Measurements from ENCODE around the gene TUBB2B.
A peak's percentile ranks its signal among the peaks of the same experiment; 100 is the strongest.
"Not testable (repeated sequence)": the region's sequence is repeated elsewhere in the genome, so short reads cannot be mapped to it uniquely, and the experiment has no call there.

The TUBB2B gene

DNA sequence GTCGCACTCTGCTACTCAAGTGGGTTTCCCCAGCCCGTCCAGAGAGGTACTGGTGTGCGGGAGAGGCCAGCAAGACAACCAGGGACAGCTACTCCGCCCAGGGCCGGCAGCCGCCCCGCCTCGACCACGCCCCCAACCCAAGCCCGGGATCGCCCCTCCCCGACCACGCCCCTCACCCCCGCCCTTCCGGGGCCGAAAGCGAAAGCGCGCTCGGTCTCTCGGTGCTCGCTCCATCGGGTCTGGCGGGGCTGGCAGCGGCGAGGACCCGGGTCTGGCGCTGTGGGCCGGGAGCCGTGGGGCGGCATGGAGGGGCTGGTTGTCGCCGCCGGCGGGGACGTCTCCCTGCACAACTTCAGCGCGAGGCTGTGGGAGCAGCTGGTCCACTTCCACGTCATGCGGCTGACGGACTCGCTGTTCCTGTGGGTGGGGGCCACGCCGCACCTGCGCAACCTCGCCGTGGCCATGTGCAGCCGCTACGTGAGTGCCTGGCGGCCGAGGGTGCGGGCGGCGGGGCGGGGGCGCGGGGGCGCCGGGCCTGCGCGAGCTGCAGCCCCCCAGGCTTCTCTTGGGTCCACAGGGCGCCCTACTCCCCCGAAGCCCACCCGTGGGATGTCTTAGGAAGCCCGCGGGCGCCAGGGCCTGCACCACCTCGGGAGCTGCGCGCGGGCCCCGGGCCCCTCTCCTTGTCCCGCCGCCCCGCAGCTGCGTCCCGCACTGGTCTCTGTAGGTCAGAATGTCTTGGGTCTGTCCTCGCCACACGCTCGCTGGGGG is 31.5 kb upstream of the TUBB2B start, which contains the start of gene PSMG4:
Gene PSMG4 (plus strand): TSS at position 228 of the 771 bp plus-strand sequence. CDS start 76 bp downstream, at position 304.
- peak; percentile 89 to 94 for DNase-seq (ENCODE audit: low read depth in 2 of 2)

DNA sequence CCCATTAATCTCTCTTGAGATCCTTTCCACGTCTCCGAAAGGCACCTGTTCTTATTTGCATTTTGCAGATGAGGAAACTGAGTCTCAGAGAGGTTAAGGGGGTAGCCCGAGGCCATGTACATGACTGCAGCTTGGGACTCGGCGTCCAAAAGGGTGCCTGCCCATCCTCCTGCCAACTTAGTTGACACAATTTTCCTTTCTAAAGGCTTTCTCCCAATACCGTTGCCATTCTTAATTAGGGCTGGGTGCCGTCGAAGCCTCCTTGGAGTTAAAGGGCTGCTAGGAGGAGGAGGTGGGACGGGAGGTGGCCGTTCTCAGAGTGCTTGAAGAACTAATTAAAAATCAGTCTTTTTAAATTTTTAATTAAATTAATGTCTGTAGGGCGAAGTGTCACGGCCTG is 30.7 kb upstream of the TUBB2B start:
- DNase-seq (ENCODE audit: low read depth in 2 of 2), result no peak

DNA sequence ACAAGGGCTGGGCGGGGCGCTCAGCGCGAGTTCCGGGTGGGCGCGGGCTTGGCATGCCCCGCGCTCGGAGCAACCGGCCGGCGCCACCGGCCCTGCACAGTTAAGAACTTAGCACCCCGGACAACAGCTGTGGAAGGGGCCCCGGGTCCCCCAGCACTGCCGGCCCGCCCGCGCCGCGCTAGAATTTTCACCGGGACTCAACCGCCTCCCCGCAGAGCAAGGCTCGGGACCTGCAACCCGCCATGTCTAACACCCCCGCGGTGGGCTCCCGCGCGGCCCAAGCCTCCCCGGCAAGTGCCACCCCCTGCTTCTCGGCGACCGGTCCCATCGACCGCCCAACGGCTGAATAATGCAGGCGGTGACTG is 26.1 kb upstream of the TUBB2B start:
- DNase-seq (ENCODE audit: low read depth in 2 of 2), result no peak

DNA sequence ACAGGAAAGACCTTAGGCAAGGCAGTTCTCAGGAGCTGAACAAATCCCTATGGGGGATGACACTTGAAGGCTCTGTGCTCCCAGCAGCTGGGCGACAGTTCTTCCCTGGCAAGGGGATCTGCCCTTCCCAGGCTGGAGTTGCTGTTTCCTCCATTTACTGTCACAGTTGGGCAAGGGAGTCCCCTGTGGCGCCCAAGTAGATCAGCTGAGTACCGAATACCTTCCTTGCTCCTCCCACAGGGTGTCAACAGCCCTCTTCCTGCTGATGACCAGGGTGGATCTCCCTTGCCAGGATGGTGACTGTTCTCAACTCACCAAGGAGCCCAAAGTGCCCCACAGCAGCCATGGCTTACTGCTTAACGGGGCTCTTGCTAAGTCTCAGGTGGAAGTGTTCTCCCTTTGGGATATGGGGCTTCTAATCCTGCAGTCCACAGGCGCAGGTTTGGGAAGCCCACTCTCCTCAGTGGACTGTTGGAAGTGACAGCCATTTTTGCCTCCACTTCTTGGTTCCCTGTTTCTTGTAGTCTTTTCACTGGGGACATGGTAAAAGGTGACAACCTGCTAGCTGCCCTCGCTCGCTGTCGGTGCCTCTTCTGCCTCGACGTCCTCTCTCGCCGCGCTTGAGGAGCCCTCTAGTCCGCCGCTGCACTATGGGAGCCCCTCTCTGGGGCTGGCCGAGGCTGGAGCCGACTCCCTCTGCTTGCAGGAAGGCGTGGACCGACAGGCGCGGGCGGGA is 25.6 kb upstream of the TUBB2B start:
- DNase-seq (ENCODE audit: low read depth in 2 of 2), result no peak

DNA sequence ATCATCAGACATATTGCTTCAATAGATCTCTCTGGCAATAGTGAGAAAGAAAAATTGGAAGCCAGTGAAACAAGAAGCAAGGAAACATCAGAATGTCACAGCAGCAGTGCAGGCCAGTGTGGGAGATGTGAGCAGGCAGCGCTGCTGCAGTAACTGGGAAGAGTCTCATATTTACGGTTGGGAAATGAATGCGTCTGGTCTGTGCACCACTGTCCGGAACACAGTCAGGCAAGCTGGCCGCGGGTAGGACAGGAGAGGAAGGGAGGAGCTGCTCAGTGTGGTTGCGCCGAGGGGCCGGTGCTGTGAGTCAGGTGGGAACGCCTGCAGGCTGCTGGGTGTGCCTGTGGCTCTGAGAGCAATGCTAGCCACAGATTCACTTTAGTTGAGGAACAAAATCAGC is 24.9 kb upstream of the TUBB2B start:
- no peak for DNase-seq (ENCODE audit: low read depth in 2 of 2)

DNA sequence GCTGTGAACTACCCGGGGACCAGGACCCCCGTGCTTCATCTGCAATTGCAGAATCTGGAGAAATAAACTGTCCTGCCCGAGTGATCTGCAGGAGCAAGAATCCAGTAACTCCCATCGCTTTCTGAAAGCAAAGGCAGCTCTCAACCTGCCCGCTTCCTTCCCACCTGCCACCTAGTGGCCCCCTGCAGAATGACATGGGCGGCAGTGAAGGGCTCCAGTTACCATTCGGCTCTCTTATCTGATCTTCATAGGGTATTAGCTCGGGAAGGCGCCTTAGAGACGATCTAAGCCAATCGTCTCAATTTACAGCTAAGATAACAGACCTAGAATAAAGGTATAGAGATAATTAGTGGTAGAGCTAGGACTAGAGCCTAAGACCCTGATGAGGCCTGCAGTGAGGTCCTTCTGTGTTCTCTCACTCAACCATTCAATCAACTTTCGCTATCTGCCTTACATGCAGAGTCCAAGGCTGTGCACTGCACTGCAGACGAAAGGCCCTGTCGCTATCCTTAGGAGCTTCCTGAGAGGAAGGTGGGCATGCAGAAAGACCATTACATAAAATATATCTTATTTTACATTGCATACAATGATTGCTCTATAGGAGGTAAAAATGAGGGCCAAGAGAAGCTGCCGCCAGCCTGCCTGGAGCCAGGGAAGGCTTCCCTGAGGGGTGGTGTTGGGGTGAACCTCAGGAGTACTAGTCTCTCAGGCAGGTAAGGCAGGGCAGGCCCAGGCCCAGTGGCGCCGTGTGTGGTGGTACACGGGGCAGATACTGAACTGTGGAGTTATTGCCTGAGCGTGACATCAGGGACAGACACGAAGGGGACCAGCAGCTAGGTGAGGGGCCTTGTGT is 24.2 kb upstream of the TUBB2B start:
- peak; percentile 65 to 79 for DNase-seq (ENCODE audit: low read depth in 2 of 2)

DNA sequence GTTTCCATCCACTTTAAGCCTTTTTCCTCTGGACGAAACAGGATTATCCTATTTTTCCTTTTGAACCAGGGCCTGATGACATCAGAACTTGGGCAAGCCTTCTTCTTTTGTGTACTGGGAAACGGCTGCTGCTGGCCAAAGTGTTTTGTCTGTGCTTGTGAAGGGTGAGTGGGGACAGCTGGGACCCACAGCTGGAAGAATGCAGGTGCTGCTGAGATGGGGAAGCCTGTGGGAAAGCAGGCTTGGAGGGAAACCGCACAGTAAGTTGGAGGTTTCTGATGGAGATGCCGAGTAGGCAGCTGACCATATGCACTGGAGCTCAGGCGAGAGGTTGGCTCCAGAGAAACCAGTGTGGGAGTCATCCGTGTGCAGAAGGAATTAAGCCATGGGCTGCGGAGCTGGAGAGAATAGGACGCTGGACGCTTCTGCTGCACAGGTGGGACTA is 22.8 kb upstream of the TUBB2B start:
- DNase-seq (ENCODE audit: low read depth in 2 of 2), result no peak

DNA sequence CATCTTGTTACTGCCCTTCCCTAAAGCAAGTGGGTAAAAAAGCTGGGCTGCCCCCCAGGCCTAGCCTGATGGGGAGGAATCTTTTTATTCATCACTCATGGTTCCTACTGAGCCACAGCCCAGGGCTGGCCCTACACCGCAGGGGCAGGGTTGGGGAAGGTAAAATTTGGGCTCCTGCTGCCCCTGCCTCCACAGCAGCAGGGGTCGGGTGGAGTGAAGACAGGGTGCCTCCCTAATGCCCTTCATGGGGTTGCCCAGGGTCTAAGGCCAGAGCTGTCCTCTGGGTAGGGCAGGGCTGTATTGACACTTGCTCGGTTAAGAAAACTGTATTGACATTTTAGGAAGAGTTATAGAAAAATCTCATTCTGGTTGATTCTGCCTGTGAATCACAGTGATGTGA is 22.4 kb upstream of the TUBB2B start:
- DNase-seq (ENCODE audit: low read depth in 2 of 2), result no peak

DNA sequence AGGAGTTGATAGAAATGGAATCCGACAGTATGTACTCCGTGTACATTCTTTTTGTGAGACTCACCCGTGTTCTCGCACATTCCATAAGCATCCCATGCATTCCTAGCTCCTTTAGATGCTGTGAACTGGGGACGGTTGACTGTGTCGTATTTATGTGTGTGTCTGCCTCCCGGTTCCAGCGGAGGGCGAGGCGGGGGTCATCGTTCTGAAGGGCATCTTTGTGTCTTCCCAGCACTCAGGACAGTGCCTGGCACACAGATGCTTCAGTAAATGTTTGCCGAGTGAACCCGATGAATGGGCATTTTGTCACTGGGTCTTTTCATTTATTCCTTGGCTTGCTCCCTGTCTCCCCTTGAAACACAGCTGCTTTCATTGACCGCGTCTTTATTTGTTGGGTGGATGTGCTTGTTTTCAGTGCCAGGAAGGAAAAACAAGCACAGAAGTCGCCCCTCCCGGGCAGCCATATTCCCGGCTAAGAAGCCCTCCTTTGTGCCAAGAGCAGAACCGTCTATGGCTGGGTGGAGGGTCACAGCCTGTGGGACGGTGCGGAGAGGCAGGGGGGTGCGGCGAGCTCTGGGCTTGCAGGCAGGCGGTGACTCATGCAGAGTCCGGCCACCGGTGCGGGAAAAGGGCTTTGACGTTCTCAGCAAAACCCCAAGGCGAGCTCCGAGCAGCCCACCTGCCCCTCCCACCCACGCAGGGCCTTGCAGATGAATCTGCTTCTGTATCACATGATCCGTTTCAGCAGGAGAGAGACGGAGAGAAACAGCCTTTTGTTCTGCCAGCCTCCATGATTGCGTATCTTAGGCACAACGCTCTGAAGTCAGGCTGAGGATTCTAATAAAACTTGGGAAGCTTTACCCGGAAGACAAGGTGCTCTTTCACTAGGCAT is 20.0 kb upstream of the TUBB2B start:
- DNase-seq (ENCODE audit: low read depth in 2 of 2), result no peak

DNA sequence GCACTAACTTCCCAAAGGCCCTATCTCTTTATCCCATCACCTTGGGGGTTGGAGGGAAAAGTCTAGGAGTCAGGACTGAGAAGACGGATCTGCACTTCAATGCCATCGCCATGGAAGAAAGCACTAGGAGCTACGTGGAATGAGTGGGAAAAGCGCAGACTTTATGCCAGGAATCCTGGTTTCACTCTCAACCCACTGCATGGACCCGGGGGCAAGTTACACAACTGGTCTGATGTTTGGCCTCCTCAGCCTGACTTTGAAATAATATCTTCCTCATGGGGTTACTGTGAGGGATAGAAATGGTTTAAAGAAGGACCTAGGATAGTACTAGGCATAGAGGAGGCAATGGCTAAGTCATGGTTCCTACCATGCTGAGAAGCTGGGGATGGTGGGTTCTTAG is 17.8 kb upstream of the TUBB2B start:
- DNase-seq (ENCODE audit: low read depth in 2 of 2), result no peak

DNA sequence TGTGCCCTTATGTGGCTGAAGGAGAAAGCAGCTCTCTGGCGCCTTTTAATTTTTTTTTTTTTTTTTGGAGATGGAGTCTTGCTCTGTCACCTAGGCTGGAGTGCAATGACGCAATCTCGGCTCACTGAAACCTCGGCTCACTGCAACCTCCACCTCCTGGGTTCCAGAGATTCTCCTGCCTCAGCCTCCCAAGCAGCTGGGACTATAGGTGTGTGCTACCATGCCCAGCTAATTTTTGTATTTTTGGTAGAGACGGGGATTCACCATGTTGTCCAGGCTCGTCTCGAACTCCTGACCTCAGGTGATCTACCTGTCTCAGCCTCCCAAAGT is 17.3 kb upstream of the TUBB2B start:
- not testable (repeated sequence) for DNase-seq (ENCODE audit: low read depth in 2 of 2)

DNA sequence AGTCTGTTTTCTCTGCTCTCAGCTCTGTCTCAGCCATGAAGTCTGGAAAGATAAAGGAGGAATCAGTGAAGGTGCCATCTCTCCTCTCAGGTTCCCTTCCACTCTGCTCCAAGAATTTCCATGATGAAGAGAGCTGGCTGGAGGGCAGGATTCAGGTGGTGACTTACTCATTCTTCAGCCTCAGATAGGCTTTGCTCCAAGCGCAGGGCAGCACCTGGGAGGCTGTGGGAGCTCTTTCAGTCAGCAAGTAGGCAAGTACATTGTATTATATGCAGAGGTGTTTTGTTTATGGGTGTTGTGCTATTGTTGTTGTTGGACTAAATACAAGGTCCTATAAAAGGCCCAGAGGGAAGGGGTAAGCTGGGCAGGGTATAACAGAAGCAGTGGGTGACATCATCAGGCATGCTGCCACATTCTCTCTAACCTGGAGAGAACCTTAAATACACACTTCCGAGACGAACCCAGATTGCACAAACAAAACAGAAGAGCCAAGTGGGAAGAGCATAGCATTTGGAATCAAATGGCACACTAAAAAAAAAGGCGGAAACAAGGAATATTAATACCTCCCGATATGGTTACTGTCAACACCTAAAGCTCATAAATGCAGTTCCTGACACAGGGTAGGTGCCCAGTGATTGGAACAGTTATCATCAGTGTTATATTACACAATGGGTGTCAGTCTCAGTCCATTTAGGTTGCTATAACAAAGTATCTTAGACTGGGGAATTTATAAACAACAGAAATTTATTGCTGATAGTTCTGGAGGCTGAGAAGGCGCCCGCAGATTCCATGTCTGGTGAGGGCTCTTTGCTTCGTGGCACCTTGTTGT is 16.8 kb upstream of the TUBB2B start:
- no peak for DNase-seq (ENCODE audit: low read depth in 2 of 2)

DNA sequence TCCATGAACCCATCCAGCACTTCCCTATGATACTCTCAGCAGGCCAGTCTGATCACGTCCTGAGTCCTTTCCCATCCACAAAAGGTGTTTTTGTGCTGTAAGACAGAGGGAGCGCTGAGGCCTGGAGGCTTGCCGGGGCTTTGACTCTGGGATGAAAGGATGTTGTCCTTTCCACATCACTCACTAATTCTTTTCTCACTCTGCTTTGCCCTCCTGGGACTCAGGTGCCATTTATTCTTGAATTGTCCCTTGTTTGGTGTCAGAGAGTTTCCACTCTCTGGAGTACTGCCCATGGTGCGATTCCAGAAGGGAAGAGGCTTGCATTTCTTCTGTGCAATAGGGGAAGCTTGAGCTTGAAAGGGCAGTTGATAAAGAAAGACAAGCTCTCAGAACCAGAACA is 15.3 kb upstream of the TUBB2B start:
- DNase-seq (ENCODE audit: low read depth in 2 of 2), result no peak

DNA sequence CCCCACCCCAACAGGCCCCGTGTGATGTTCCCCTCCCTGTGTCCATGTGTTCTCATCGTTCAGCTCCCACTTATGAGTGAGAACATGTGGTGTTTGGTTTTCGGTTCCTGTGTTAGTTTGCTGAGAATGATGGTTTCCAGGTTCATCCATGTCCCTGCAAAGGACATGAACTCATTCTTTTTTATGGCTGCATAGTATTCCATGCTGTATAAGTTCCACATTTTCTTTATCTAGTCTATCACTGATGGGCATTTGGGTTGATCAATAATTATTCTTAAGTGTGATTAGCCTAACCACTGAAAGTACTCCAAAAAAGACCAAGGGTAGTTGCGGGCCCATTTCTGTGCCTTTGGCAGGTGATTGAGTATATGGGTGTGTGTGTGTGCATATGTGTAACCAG is 14.3 kb upstream of the TUBB2B start:
- DNase-seq (ENCODE audit: low read depth in 2 of 2), result not testable (repeated sequence)

DNA sequence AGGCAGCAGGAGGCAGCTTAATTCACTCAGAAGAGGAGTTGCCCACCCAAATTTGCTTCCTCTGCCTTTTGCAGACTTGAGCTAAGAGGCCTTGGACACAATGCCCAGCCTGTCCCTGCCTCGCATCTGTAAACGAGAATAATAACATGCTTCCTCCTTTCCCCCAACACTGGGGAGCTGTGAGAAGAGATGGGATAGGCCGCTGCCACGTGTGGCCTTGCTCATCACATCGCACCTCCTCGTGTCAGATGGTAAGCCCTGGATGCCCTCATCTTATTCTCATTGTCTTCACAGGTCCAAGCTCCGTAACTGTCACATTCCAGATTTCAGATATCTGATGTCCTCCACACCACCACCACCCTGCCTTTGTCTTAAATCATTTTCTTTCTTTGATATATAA is 13.1 kb upstream of the TUBB2B start:
- no peak for DNase-seq (ENCODE audit: low read depth in 2 of 2)

DNA sequence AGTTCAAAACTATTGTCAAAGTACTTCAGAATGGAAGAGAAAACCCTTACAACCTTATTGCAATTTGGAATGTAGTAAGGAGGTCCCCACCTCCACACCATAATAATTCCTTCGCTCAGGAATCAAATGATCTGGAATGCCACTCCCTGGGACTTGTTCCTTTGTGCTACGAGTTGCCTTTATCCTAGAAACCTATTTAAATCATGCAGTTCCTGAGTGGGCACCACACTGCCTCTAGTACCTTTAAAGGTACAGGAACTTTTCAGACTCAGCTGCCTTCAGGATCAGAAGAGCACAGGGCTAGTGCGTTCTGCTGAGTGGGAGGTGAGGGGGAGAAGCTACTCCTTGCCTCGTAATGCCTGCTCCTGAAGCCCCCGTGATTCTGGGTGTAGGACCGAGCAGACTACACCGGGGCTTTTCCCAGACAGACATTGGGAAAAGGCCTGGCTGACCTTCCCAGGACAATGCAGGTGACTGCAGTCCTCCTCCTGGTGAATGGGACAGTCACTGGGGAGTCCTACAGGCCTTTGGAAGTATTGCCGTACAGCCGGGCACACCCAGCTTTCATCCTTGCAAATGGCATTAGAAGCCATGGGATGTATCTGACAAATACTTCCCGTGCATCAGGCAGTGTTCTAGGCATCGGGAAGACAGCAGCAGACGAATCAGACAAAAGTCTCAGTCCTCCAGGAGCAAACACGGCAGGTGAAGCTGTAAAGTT is 11.8 kb upstream of the TUBB2B start:
- no peak for DNase-seq (ENCODE audit: low read depth in 2 of 2)

DNA sequence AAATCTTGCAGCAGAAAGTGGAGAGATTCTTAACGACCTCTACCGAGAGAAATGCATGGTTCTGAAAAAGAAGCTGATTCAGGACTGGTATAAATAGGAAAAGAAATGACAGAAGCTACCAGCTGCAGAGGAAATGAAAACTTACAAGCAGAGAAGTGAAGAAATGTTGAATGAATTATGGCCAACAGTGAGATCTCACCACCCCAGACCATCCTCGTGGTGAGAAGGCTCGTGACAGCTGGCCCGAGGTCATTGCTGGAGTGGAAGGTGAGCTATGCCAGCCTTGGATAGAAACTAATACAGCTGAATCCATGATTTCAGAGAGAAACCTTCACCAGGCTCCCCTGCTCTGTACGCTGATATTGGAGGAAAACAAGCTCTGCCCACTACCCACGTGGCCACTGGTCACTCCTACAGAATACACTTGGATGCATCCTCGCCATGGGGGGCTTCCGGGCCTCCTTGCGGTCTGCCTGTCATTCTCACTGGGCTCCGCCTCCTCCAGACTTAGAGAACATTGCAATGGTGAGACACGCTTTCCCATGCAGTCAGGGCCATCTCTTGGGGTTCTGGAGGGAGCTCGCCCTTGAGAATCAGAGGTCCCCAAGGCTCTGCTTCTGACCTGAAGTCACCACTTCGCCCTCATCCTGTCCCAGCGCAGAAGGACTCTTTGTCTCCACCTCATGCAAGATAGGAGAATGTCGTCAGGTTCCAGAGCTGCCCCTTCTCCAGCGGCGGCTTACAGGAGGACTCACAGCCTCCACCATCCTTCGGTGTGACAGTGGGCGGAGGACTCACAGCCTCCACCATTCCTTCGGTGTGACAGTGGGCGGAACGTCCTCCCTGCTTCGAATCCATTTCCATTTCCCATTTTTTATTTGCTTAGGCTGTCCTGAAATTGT is 10.6 kb upstream of the TUBB2B start:
- no peak for DNase-seq (ENCODE audit: low read depth in 2 of 2)

DNA sequence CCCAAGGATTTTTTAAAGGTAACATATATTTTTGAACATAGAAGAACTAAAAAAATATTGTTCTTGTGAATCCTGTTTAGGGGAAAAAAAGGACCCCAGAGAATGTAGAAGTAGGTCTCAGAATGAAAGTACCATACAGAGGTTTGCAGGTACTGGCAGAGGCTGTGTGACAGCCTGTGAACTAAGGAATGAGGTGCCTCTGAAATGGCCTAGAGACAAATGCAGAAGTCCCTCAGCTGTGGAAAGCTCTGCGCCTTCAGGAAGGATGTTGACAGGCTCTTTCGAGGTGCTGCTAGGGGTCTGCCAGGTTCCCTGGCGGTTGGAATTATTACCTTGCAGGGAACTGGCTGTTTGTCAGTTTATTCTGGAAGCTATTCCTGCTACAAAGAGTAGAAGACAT is 8.6 kb upstream of the TUBB2B start:
- DNase-seq (ENCODE audit: low read depth in 2 of 2), result no peak

DNA sequence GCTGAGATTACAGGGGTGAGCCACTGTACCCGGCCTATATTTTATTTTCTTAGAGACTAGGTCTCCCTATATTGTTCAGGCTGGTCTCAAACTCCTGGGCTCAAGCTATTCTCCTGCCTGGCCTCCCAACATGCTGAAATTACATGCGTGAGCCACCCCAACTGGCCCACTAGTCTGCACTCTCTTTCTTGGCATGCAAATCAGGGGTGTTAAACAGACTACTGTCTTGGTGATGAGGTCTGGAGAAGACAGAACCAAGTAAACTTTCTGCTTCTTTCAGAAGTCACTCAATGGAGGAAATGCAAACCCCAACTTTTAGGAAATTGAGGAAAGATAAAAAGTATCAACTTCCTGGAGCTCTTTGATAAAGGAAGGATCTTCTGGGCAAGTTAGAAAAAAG is 8.0 kb upstream of the TUBB2B start:
- no peak for DNase-seq (ENCODE audit: low read depth in 2 of 2)

All from stimulated activated CD4-positive, alpha-beta T cell treated with anti-CD3 and anti-CD28 coated beads, Interleukin-12 subunit alpha, Interleukin-12 subunit beta, amount 100 ng/mL, for 24 hours (primary cell).